HG02884 (cell line): ENCODE results near the gene GNA12.
"Not testable (repeated sequence)": the region's sequence is repeated elsewhere in the genome, so short reads cannot be mapped to it uniquely, and the experiment has no call there.

ENCODE experiments used
- ATAC-seq: cut with Tn5 transposase; IDR thresholded peaks from one replicate; pipeline ENCODE4 v1.9.1; 2021; ENCODE audit warnings: mild to moderate bottlenecking, moderate library complexity; ENCODE audit not compliant: unreplicated experiment

GNA12 gene

GRCh38 chr7:2732388-2732787, 111.7 kb downstream of the GNA12 start:
- ATAC-seq: no peak

- ATAC-seq: no peak
Measured at GRCh38 chr7:2730846-2731770, 113.0 kb downstream of the GNA12 start.

DNA sequence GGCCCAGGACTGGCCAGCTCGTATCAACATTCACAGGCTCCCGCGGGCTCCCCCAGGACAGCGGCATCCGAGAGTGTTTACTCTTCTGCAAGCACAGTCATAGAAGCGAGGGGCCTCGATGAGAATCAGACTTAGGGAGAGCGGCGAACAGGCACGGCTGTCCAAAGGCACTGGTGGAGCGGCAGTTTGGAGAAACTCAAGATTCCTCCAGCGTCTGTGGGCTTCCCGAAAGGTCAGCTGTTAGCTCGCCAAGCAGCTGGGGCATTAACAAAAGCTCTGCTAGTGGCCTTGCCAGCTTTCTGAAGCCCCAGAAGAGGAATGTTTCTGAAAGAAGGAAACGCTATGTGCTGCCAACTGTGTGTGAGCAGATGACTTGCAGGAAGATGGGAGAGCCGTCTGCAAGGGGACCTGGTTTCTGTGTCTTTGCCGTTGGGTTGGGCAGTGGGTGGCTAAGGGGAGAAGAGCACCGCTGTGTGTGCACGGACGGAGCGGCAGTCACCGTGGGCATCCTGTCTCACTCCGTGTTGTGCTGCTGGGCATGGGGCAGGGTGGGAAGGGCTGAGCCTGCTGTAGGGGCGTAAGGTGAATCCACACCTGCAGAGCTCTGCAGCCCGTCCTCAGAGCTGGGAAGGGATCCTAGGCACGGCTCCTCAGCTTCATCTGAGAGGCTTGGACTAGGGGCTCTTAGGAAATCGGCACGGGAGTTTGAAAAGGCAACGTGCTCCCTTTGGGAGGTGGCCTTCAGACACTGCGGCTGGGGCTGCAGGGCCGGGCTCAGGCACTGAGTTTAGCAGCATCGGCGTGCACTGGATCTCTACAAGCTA, 114.0 kb downstream of the GNA12 start:
- no peak for ATAC-seq

GRCh38 chr7:2729031-2729892, 114.8 kb downstream of the GNA12 start:
- no peak for ATAC-seq

DNA sequence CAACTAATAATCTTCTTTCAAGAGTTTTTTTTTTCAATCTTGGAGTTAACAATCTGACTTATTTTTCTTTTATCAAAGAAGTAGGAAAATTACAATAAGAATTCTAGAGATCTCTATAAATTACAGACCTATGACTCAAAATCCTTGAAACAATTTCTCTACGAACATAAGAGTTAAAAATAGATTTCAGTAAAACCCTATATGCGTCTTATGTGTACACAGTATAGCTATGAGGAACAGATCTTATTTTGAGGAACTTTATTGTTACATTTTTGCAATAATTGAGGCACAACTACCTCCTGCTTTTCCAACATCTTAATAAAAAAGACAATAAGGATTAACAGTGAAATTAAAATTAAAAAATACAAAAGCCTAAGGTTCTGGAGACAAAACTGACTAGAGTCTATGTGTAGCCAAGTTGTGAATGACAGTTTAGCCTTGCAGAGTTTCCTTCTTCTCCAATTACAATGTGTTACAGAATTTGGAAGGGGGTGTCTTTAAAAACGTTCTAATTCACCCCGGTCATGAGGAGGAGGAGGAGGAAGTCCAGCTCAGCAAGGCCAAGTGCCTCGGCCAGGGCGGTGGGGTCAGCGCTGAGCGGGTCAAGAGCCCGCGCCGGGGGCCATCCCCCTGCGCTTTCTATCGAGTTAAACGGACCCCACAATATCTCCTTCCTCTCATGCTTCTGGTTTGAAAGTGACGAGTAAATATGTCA, 115.6 kb downstream of the GNA12 start:
- ATAC-seq: no peak

GRCh38 chr7:2727206-2727605, 116.9 kb downstream of the GNA12 start:
- not testable (repeated sequence) for ATAC-seq

- no peak for ATAC-seq
Measured at GRCh38 chr7:2726316-2727018, 117.6 kb downstream of the GNA12 start.

- ATAC-seq: no peak
Measured at GRCh38 chr7:2725178-2726105, 118.7 kb downstream of the GNA12 start.

- no peak for ATAC-seq
Measured at GRCh38 chr7:2724453-2725177, 119.5 kb downstream of the GNA12 start.

DNA sequence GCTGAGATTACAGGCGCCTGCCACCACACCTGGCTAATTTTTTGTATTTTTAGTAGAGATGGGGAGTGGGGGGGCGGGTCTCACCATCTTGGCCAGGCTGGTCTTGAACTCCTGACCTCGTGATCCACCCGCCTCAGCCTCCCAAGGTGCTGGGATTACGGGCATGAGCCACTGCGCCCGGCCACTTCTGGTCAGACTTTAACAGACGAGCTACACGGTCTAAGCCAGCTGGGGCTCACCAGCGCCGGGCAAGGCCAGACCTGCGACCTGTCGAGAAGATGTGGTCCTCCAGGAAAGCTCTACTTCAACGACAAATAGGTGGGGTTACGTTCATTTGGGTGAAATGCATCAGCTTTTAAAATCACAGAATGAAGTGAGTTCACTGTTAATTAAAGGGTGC, 120.1 kb downstream of the GNA12 start:
- not testable (repeated sequence) for ATAC-seq

DNA sequence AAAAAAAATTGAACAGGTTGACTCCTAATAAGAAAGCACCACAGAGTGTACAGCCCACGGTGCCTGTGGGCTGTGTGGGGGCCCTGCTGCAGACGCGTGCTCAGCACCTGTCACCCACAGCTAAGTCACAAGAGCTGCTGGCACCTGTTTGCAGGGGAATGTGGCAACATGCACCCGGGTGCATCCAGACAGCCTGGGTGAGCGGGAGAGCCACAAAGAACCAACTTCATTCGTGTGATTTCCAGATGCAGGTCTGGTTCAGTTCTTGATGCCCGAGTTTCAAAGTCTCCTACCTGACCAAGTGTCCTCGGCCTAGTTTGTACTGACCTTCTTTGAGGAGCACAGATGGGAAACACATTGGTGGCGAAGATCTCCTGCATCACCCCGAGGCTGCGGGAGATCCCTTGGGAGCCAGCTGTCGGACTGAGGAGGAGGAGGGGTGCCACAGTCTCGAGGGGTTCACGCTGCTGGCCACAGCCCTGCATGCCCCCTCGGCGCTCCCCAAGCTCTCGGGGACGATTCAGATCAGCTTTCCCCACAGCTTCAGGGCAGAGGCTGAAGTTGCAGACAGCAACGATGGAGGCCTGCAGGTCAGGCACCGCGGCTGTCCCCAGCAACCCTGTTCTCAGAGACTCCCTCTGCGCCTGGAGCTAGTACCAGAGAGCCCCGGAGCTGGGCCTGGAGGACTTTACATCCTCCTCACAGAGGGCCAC, 120.8 kb downstream of the GNA12 start:
- ATAC-seq: no peak

DNA sequence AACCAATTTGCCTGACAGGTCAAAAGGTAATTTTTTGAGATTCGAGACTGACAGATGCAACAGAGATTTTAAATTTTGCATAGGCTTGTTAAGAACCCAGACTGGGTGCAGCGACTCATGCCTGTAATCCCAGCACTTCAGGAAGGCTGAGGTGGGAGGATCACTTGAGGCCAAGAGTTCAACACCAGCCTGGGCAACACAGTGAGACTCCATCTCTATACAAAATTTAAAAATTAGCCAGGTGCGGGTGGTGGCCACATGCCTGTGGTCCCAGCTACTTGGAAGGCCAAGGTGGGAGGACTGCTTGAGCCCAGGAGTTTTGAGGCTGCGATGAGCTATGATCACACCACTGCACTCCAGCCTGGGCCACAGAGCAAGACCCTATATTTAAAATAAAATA, 121.5 kb downstream of the GNA12 start:
- no peak for ATAC-seq

GRCh38 chr7:2721842-2722241, 122.3 kb downstream of the GNA12 start:
- no peak for ATAC-seq

DNA sequence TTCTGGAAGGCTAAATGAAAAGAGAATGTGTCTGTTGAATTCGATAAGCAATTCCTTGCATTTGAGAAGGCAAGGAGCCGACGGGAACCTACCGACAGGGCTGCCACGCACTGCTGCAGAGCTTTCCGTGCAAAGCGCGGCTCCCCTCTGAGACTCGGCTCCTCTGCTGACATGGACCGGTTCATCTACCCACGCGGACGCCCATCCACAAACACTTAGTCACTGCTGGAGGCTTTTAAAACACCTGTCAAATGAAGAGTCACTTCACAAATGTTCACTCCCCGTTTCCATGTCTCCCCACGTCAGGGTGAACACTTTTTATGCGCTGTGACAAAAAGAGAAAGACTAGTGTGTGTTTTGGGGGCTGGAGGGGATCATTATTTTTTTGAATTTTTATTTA, 124.1 kb downstream of the GNA12 start:
- no peak for ATAC-seq

DNA sequence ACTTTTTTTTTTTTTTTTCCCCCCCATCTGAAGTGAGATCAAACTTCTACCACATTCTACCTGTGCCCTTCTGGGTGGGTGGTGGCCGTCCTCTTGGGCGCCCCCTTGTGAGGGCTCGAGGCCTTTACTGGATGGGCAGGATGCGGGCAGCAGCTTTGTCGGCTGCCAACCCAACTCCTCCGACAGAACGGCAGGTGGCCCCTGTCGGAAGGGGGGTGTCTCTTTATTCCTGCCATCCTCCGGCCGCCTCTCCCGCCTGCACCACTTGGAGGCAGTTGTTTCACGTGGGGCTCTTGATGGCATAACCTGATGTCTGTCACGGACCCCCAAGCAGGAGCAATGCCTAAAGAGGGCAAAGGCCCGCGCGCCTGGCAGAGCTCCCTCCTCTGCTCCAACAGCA, 125.1 kb downstream of the GNA12 start:
- no peak for ATAC-seq

DNA sequence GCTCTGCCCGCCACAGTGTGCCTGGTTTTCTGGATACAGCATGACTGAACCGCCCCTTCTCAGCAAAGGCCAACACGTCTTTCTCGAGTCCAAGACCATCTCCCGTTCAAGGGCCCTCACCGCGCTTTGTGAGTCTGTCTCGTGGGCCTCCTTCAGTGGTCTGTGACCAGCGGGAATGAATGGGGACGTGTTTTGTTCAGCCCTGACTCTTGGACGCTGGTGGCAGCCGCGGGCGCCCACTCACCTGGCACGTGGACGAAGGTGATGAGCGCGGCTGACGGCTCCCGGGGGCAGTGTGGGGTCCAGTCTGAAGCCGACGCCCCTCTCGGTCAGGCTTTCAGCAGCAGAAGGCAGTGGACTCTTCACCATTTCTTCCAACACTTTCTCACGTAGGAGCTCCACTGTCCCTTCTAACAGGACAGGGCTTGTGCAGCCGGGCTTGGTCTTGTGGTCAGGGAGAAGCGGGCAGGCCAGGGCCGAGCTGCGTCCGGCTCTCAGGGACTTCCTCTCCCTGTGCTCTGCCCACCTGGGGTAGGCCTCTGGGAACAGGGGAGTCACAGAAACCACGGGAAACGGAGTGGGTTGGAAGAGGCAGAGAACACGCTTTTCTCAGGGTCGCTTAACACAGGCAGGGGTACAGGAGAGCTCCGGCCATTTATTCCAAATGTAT, 125.7 kb downstream of the GNA12 start:
- ATAC-seq: no peak
